Activated effector memory CD4-positive, alpha-beta T cell treated with anti-CD3 and anti-CD28 coated beads, Interleukin-2, amount 50 U/mL, for 16 hours (primary cell): Measurements from ENCODE around the gene ARID2.

Experiments
- DNase-seq: peaks from one replicate; pipeline ENCODE4 v3.0.0-alpha.2; 2020

ARID2 gene

DNA sequence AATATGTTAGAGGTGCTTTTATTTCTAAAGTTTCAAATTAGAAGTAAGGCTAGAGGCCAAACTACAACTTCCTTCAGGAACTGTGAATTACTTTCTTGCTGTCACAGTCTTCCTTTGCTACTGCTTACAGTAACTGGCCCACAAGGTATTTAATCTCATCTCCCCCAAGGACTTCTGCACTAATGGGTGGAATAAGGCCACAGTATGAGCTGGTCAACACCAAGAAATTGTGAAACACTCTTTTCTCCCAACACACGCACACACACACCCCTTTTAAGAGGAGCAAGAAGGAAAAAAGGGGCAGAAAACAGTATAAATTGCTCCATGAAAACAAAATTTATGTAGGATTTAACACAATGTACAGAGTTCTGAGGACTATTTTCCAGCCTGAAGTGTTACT is 215.3 kb downstream of the ARID2 start:
- DNase-seq, result no peak

- DNase-seq, result no peak
Measured at GRCh38 chr12:45946435-45946834, 216.9 kb downstream of the ARID2 start.

DNA sequence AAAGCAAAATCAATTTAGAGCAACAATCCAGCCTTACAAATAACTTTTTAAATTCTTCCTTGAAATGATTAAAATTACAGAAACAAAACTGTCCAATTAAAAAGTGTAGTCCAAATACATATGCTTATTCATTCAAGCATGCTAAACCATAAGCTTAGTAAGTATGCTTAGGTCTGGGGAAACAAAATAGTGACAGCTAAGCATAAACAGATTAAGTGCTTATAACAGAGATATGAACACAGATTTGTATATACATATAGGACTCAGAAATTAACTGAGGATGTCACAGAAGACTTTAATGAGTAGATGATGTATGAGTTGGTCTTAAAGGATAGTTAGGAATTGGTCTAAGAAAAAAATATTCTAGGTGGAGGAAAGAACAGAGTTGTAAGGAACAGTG is 219.0 kb downstream of the ARID2 start:
- no peak for DNase-seq
